ENCODE measurements around the gene DUSP16. TPM values are rescaled to one million over a fixed set of nuclear protein-coding genes. Genes with fewer than 3 reads are reported as not detected.

Gene DUSP16
- total and polyA plus RNA-seq, 2 of the 8 experiments (the other 6 are each of a cell fraction or from before 2014, with no cell fraction given), result 31.6 to 55.9 TPM

Other genes starting within 250 kb of the DUSP16 start
- gene MANSC1, start 212.6 kb downstream of the DUSP16 start, total RNA-seq (2021; fragmentation: NEBNext Ultra II Directional; extraction: Animal tissue kit (Norgen Biotek cat#: 25700)), result 6.1 and 8.9 TPM in 2 replicates
- gene MANSC1, start 212.6 kb downstream of the DUSP16 start, polyA plus RNA-seq (2011; rRNA removed), result 2.0 and 2.5 TPM in 2 replicates
- 15.4 and 17.4 TPM in 2 replicates for gene BORCS5, start 205.8 kb downstream of the DUSP16 start, total RNA-seq (2021; fragmentation: NEBNext Ultra II Directional; extraction: Animal tissue kit (Norgen Biotek cat#: 25700))
- 8.3 and 14.4 TPM in 2 replicates for gene BORCS5, start 205.8 kb downstream of the DUSP16 start, polyA plus RNA-seq (2011; rRNA removed)
- 16.2 and 18.3 TPM in 2 replicates for gene CREBL2, start 49.0 kb upstream of the DUSP16 start, total RNA-seq (2021; fragmentation: NEBNext Ultra II Directional; extraction: Animal tissue kit (Norgen Biotek cat#: 25700))
- 7.3 and 9.8 TPM in 2 replicates for gene CREBL2, start 49.0 kb upstream of the DUSP16 start, polyA plus RNA-seq (2011; rRNA removed)
- 17.1 and 19.1 TPM in 2 replicates for gene GPR19, start 133.3 kb upstream of the DUSP16 start, total RNA-seq (2021; fragmentation: NEBNext Ultra II Directional; extraction: Animal tissue kit (Norgen Biotek cat#: 25700))
- 10.9 and 19.3 TPM in 2 replicates for gene GPR19, start 133.3 kb upstream of the DUSP16 start, polyA plus RNA-seq (2011; rRNA removed)
- 27.2 and 28.8 TPM in 2 replicates for gene CDKN1B, start 154.5 kb upstream of the DUSP16 start, total RNA-seq (2021; fragmentation: NEBNext Ultra II Directional; extraction: Animal tissue kit (Norgen Biotek cat#: 25700))
- 6.5 and 9.4 TPM in 2 replicates for gene CDKN1B, start 154.5 kb upstream of the DUSP16 start, polyA plus RNA-seq (2011; rRNA removed)
- 0.34 and 0.71 TPM in 2 replicates for gene APOLD1, start 222.8 kb upstream of the DUSP16 start, total RNA-seq (2021; fragmentation: NEBNext Ultra II Directional; extraction: Animal tissue kit (Norgen Biotek cat#: 25700))
- 0.12 and 0.16 TPM in 2 replicates for gene APOLD1, start 222.8 kb upstream of the DUSP16 start, polyA plus RNA-seq (2011; rRNA removed)